HepG2 (cell line): Measurements from ENCODE around the gene MDFI. TPM values are rescaled to one million over a fixed set of nuclear protein-coding genes. Genes with fewer than 3 reads are reported as not detected.

Source experiments
- ATAC-seq: fragments of 200-7000 bp; cut with Tn5 transposase; 3 replicates; pipeline ENCODE4 v1.9.1; 2020; ENCODE audit warnings: mild to moderate bottlenecking, moderate library complexity
- BruUV-seq: library from RNA; stranded (reverse); fragments of 400-500 nt; replicated peaks from 2 replicates; lab custom pipeline; 2021; lab: Mats Ljungman, UMichigan
- CTCF ChIA-PET: fragments of 300-600 bp; formaldehyde crosslinking; extraction: SDS; loops from one replicate; lab custom pipeline; 2021; ENCODE audit warnings: low total read pairs, inconsistent platforms, low intra/inter-chr PET ratio; lab: Yijun Ruan, JAX
- POLR2A ChIA-PET: fragments of 350-600 bp; sonication (Branson Sonifier 250); formaldehyde crosslinking; loops from one replicate; lab custom pipeline; 2020; ENCODE audit warnings: antibody characterized with exemption, inconsistent platforms; lab: Yijun Ruan, JAX
- DNase-seq: peaks from one replicate; pipeline ENCODE4 v3.0.0-alpha.2; 2015; ENCODE audit warnings: low spot score
- FAIRE-seq: peaks from 3 replicates; lab custom pipeline; 2011; peaks lifted over from hg19 to GRCh38; lab: Jason Lieb, UNC
- H2AFZ ChIP-seq: one replicate; pipeline ENCODE4 v1.6.1; 2011; ENCODE audit warnings: low read length, inconsistent platforms
- H3K27ac ChIP-seq: fragments of 300-600 bp; 3 replicates; pipeline ENCODE4 v1.8.0; 2011; ENCODE audit warnings: mixed run types, mild to moderate bottlenecking, mixed read lengths, low read length, inconsistent platforms; ENCODE audit not compliant: insufficient read depth; ENCODE audit errors: extremely low read length
- H3K27me3 ChIP-seq, 2 experiments: fragments of 200-600 bp in 1 of 2; 2 replicates in 1 of 2; 3 replicates in 1 of 2; pipeline versions ENCODE4 v1.6.0 to v1.8.0; 2011; ENCODE audit warnings: low read length in 2 of 2, mild to moderate bottlenecking in 2 of 2, moderate library complexity in 2 of 2, inconsistent platforms in 1 of 2; ENCODE audit not compliant: insufficient read depth in 2 of 2, control insufficient read depth in 1 of 2
- H3K36me3 ChIP-seq, 2 experiments: fragments of 200-600 bp in 1 of 2; replicated peaks in 1 of 2; 2 replicates in 1 of 2; 3 replicates in 1 of 2; pipeline versions ENCODE4 v1.5.1 to v1.8.0; 2011; ENCODE audit warnings: low read length in 2 of 2, inconsistent platforms in 1 of 2; ENCODE audit not compliant: insufficient read depth in 2 of 2, control insufficient read depth in 1 of 2
- H3K4me1 ChIP-seq: 2 replicates; pipeline ENCODE4 v1.5.1; 2012; ENCODE audit warnings: low read length, inconsistent platforms; ENCODE audit not compliant: insufficient read depth
- H3K4me2 ChIP-seq: 2 replicates; pipeline ENCODE4 v1.6.0; 2011; ENCODE audit warnings: low read depth, low read length, inconsistent platforms
- H3K4me3 ChIP-seq, 3 experiments: fragments of 200-600 bp in 1 of 3; sonication (generic), shearing (Covaris generic) in 1 of 3; replicated peaks in 1 of 3; 2 replicates each; pipeline ENCODE4 v1.5.1; 2011 to 2016; ENCODE audit warnings: low read length in 3 of 3, inconsistent platforms in 2 of 3, low read depth in 2 of 3, mild to moderate bottlenecking in 2 of 3, control low read depth in 1 of 3, mixed read lengths in 1 of 3; ENCODE audit not compliant: insufficient read depth in 1 of 3
- H3K79me2 ChIP-seq: one replicate; pipeline ENCODE4 v1.6.1; 2011; ENCODE audit warnings: low read length, inconsistent platforms; ENCODE audit not compliant: insufficient read depth
- H3K9ac ChIP-seq: 2 replicates; pipeline ENCODE4 v1.6.0; 2011; ENCODE audit warnings: mild to moderate bottlenecking, low read depth, low read length, inconsistent platforms; ENCODE audit not compliant: insufficient read depth
- H3K9me3 ChIP-seq: 2 replicates; pipeline ENCODE4 v1.5.1; 2012; ENCODE audit warnings: mild to moderate bottlenecking, low read length
- H4K20me1 ChIP-seq: 2 replicates; pipeline ENCODE4 v1.6.0; 2011; ENCODE audit warnings: inconsistent platforms, mild to moderate bottlenecking, low read length, moderate library complexity; ENCODE audit not compliant: insufficient read depth
- IKZF5 ChIP-seq: IDR thresholded peaks from 2 replicates; pipeline ENCODE4 v1.6.1; 2018; ENCODE audit warnings: missing genetic modification reagents, mild to moderate bottlenecking, missing compliant biosample characterization
- KMT2A ChIP-seq: sonication (generic); formaldehyde crosslinking; IDR thresholded peaks from 2 replicates; pipeline ENCODE4 v1.4.0; 2020; ENCODE audit warnings: missing genetic modification reagents
- PHF20 ChIP-seq: sonication (generic); formaldehyde crosslinking; IDR thresholded peaks from 2 replicates; pipeline ENCODE4 v1.5.0; 2020; ENCODE audit warnings: mild to moderate bottlenecking, missing genetic modification reagents
- SALL2 ChIP-seq: sonication (generic); formaldehyde crosslinking; IDR thresholded peaks from 2 replicates; pipeline ENCODE4 v1.8.1; 2023; ENCODE audit warnings: mild to moderate bottlenecking, missing genetic modification reagents, inconsistent platforms
- XRCC5 ChIP-seq: fragments of 200-400 bp; formaldehyde crosslinking; optimal IDR thresholded peaks from 2 replicates; pipeline ENCODE3; 2017; ENCODE audit warnings: mild to moderate bottlenecking, low read length
- ZFP36 ChIP-seq: fragments of 150-350 bp; IDR thresholded peaks from 2 replicates; pipeline ENCODE4 v1.6.1; 2018; ENCODE audit warnings: borderline replicate concordance, low read length, low read depth; ENCODE audit not compliant: partially characterized antibody
- ZNF530 ChIP-seq: sonication (generic); formaldehyde crosslinking; IDR thresholded peaks from 2 replicates; pipeline ENCODE4 v1.5.0; 2020; ENCODE audit warnings: low read depth, mild to moderate bottlenecking, missing genetic modification reagents
- ZNF562 ChIP-seq: sonication (generic); formaldehyde crosslinking; IDR thresholded peaks from 2 replicates; pipeline ENCODE4 v1.8.0; 2022; ENCODE audit warnings: missing genetic modification reagents, borderline replicate concordance
- ZNF75D ChIP-seq: sonication (generic); formaldehyde crosslinking; IDR thresholded peaks from 2 replicates; pipeline ENCODE4 v1.8.1; 2023; ENCODE audit warnings: missing genetic modification reagents, mild to moderate bottlenecking, borderline replicate concordance
- WGBS: methylation state at CpG from one replicate; pipeline ENCODE4 v1.1.6; 2017; ENCODE audit warnings: low lambda C conversion rate; 5-methylcytosine and 5-hydroxymethylcytosine counted together
- in situ Hi-C: cut with HindIII; loops from 2 replicates; pipeline ENCODE4 v1.10.0; 2017; ENCODE audit warnings: low pct_unique_long_range_greater_than_20kb; ENCODE audit not compliant: extremely low pct_ligation_motif_present
- intact Hi-C: fragments of 100-400 bp; cut with micrococcal nuclease; formaldehyde crosslinking; loops from one replicate; pipeline ENCODE4 v1.10.0; 2022; ENCODE audit not compliant: unreplicated experiment
- polyA plus RNA-seq, 8 experiments: library from polyadenylated mRNA; depleted of rRNA in 3 of 8; stranded (reverse) in 7 of 8; unstranded in 1 of 8; fragments of >200 nt; fragmentation: Illumina TruSeq in 4 of 8; extraction: Trizol in 4 of 8; gene quantifications; 2 replicates each; pipeline versions ENCODE4 v1.2.1 to v1.2.3, GENCODE V29; 2011 to 2016; ENCODE audit warnings: low read depth in 4 of 8, missing spikeins in 1 of 8, mixed read lengths in 1 of 8; ENCODE audit not compliant: insufficient read depth in 1 of 8
- total RNA-seq, 5 experiments: library from RNA; depleted of rRNA; stranded (reverse); fragments of >200 nt; fragmentation: Illumina TruSeq; extraction: Trizol; gene quantifications; 2 replicates each; pipeline ENCODE4 v1.2.3, GENCODE V29; 2016; ENCODE audit warnings: low read depth in 1 of 5

MDFI gene
- total and polyA plus RNA-seq, 2 of the 13 experiments (the other 11 are each of a cell fraction or from before 2014, with no cell fraction given) = 0.28 TPM; not detected in 1

- Histone ChIP-seq H3K79me2 (no peaks in the 10 kb centered on the region), H2AFZ (no peak overlapping the region), H4K20me1 (no peaks in the 10 kb centered on the region), H3K9ac (no peak overlapping the region), H3K4me3 (no peak overlapping the region), H3K36me3 (no peaks in the 10 kb centered on the region), H3K4me2 (no peak overlapping the region), H3K27ac (no peak overlapping the region), H3K9me3 (no peaks in the 10 kb centered on the region), H3K4me1 (peaks cover 43% of the 10 kb centered on the region), H3K27me3 (peaks cover 0 to 51% of the 10 kb centered on the region in 2 experiments; a peak in 4 of 5 replicates)
- FAIRE-seq (no peak), DNase-seq (no peak), ATAC-seq (no peak)
- BruUV-seq = no TSS peak
- intact Hi-C loops (no loop called here), in situ Hi-C loops (no loop called here)
- TF ChIP-seq ZFP36 = peak; percentile 13
- no peak for TF ChIP-seq ZNF562 (CRISPR knock-in tag)
- TF ChIP-seq XRCC5 = peak; percentile 24
- no peak for TF ChIP-seq ZNF530 (CRISPR knock-in tag)
- TF ChIP-seq ZNF75D (CRISPR knock-in tag) = no peak
- TF ChIP-seq IKZF5 = no peak
- TF ChIP-seq KMT2A (CRISPR knock-in tag) = no peak
- TF ChIP-seq PHF20 (CRISPR knock-in tag) = no peak
- no peak for TF ChIP-seq SALL2 (CRISPR knock-in tag)
- 59% methylated on average over 11 of the region's 14 CpGs for WGBS
- ChIA-PET CTCF (no interaction called here), POLR2A (no interaction called here)
Measured at GRCh38 chr6:41646026-41646795, 7.9 kb downstream of the MDFI start.
